CD4-positive, alpha-beta memory T cell (primary cell): ENCODE measurements around the gene RIC8B. TPM values are rescaled to one million over a fixed set of nuclear protein-coding genes. Genes with fewer than 3 reads are reported as not detected.

Experiments used
- CTCF ChIA-PET: fragments of 350-600 bp; sonication (Branson Sonifier 250); formaldehyde crosslinking; loops from one replicate; lab custom pipeline; 2021; ENCODE audit warnings: inconsistent platforms; ENCODE audit not compliant: partially characterized antibody; lab: Charles Lee
- POLR2A ChIA-PET: fragments of 350-600 bp; sonication (Branson Sonifier 250); formaldehyde crosslinking; loops from one replicate; lab custom pipeline; 2021; ENCODE audit not compliant: partially characterized antibody; lab: Charles Lee
- DNase-seq, 5 donors: peaks; one replicate each; pipeline versions ENCODE4 v3.0.0 to v3.0.0-alpha.2; 2020 to 2022; ENCODE audit warnings: mixed read lengths in 1 of 5
- H3K27ac ChIP-seq: one replicate; pipeline ENCODE4 v1.7.0; 2013; ENCODE audit warnings: low read depth, low read length
- H3K27me3 ChIP-seq: 2 replicates; pipeline ENCODE4 v1.7.0; 2013; ENCODE audit warnings: mild to moderate bottlenecking, low read length, moderate library complexity; ENCODE audit not compliant: insufficient read depth
- H3K36me3 ChIP-seq: 2 replicates; pipeline ENCODE4 v1.7.0; 2013; ENCODE audit warnings: mild to moderate bottlenecking, low read length, moderate library complexity; ENCODE audit not compliant: insufficient read depth
- H3K4me1 ChIP-seq: 2 replicates; pipeline ENCODE4 v1.7.0; 2013; ENCODE audit warnings: mild to moderate bottlenecking, low read length, moderate library complexity; ENCODE audit not compliant: insufficient read depth
- H3K4me3 ChIP-seq, 2 donors: one replicate each; pipeline ENCODE4 v1.7.0; 2013; ENCODE audit warnings: low read length in 2 of 2, mild to moderate bottlenecking in 1 of 2
- H3K9me3 ChIP-seq, 2 donors: one replicate each; pipeline ENCODE4 v1.7.0; 2013; ENCODE audit warnings: low read length in 2 of 2, control low read depth in 1 of 2; ENCODE audit not compliant: control insufficient read depth in 1 of 2
- H3K27ac Mint-ChIP-seq, 7 donors: one replicate each; pipeline ENCODE4 v1.8.0; 2020 to 2021; ENCODE audit warnings: mixed read lengths in 7 of 7, mild to moderate bottlenecking in 6 of 7, inconsistent platforms in 3 of 7, moderate library complexity in 3 of 7
- H3K27me3 Mint-ChIP-seq, 2 donors: one replicate each; pipeline ENCODE4 v1.8.0; 2020 to 2021; ENCODE audit warnings: mixed read lengths in 2 of 2
- H3K36me3 Mint-ChIP-seq, 2 donors: one replicate each; pipeline ENCODE4 v1.8.0; 2020 to 2021; ENCODE audit warnings: mixed read lengths in 2 of 2, inconsistent platforms in 1 of 2, mild to moderate bottlenecking in 1 of 2
- H3K4me1 Mint-ChIP-seq, 4 donors: one replicate each; pipeline ENCODE4 v1.8.0; 2020 to 2021; ENCODE audit warnings: mixed read lengths in 4 of 4, mild to moderate bottlenecking in 1 of 4
- H3K4me3 Mint-ChIP-seq, 8 donors: one replicate each; pipeline ENCODE4 v1.8.0; 2020 to 2021; ENCODE audit warnings: mixed read lengths in 8 of 8, mild to moderate bottlenecking in 7 of 8, moderate library complexity in 6 of 8, inconsistent platforms in 3 of 8
- H3K9me3 Mint-ChIP-seq, 8 donors: one replicate each; pipeline ENCODE4 v1.8.0; 2020 to 2021; ENCODE audit warnings: mixed read lengths in 8 of 8, mild to moderate bottlenecking in 5 of 8, inconsistent platforms in 3 of 8, moderate library complexity in 1 of 8
- intact Hi-C: fragments of 100-400 bp; cut with micrococcal nuclease; formaldehyde crosslinking; loops from one replicate; pipeline ENCODE4 v1.15.1; 2023
- polyA plus RNA-seq, 2 donors: library from polyadenylated mRNA; unstranded; fragments of 300-500 nt; fragmentation: Illumina TruSeq; gene quantifications; one replicate each; pipeline ENCODE4 v1.2.3, GENCODE V29; 2021
- total RNA-seq, 2 experiments: library from RNA; stranded (reverse); gene quantifications; one replicate each; pipeline ENCODE4 v1.2.3, GENCODE V29; 2021

The RIC8B gene
- total and polyA plus RNA-seq, 4 experiments from 2014 or later, result 8.4 to 25.0 (median 16.6) TPM

DNA sequence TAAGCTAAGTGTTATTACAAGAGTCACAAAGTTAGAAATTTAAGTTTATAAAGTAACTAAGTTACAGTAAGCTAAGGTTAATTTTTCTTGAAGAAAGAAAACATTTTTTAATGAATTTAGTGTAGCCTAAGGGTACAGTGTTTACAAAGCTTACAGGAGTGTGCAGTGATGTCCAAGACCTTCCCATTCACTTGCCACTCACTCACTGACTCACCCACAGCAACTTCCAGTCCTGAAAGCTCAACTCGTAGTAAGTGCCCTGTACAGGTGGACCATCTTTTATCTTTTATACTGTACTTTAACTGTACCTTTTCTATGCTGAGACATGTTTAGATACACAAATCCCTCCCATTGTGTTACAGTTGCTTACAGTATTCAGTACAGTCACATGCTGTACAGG lies 120.3 kb downstream of the RIC8B start:
- peak overlapping the region in 1 of 7 donors; percentile 44 for H3K27ac Mint-ChIP-seq
- H3K4me1 Mint-ChIP-seq, result peaks cover 3 to 14% (median 7%) of the 10 kb centered on the region in 4 donors
- no peak overlapping the region for H3K4me3 Mint-ChIP-seq
- no peak for DNase-seq
- ChIA-PET CTCF (interaction anchor here (0.7 to 1.3 kb wide), 3 partner anchors 8 to 23 kb away, joined by 3 read pairs; no protein-coding TSS in a partner anchor), POLR2A (no interaction called here)
- peaks cover 0 to 2% (median 0%) of the 10 kb centered on the region in 8 donors for H3K9me3 Mint-ChIP-seq
- Histone ChIP-seq H3K27ac (no peak overlapping the region), H3K9me3 (no peaks in the 10 kb centered on the region), H3K27me3 (no peaks in the 10 kb centered on the region), H3K36me3 (no peaks in the 10 kb centered on the region), H3K4me1 (peaks cover 6% of the 10 kb centered on the region), H3K4me3 (no peak overlapping the region)
- peaks cover 0 to 2% of the 10 kb centered on the region in 2 donors for H3K36me3 Mint-ChIP-seq
- intact Hi-C loops, result no loop called here
- H3K27me3 Mint-ChIP-seq, result no peaks in the 10 kb centered on the region

DNA sequence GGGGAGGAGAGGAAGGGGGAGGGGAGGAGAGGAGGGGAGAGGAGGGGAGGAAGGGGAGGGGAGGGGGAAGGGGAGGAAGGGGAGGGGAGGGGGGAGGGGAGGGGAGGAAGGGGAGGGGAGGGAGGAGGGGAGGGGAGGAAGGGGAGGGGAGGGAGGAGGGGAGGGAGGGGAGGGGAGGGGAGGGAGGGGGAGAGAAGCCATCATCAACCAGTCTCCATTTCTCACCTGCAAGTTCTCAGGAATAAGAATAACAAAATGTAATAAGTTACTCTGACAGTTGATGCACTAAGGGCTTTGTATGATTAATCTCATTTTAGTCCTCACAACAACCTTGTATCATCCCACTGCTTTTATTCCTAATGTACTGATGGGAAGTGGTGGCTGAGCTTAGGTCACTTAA lies 122.1 kb downstream of the RIC8B start:
- no peak overlapping the region for H3K27ac ChIP-seq
- H3K9me3 Mint-ChIP-seq, result peaks cover 0 to 2% (median 0%) of the 10 kb centered on the region in 8 donors
- no peaks in the 10 kb centered on the region for H3K36me3 ChIP-seq
- CTCF ChIA-PET, result interaction anchor here (0.6 kb wide), 1 partner anchor 10 kb away, joined by 3 read pairs; no protein-coding TSS in a partner anchor
- DNase-seq, result no peak
- peak overlapping the region in 2 of 7 donors; percentile 29 to 55 for H3K27ac Mint-ChIP-seq
- H3K4me3 ChIP-seq, result no peak overlapping the region
- peaks cover 6% of the 10 kb centered on the region for H3K4me1 ChIP-seq
- peaks cover 3 to 14% (median 7%) of the 10 kb centered on the region in 4 donors for H3K4me1 Mint-ChIP-seq
- POLR2A ChIA-PET, result no interaction called here
- no peaks in the 10 kb centered on the region for H3K27me3 ChIP-seq
- no peaks in the 10 kb centered on the region for H3K36me3 Mint-ChIP-seq
- intact Hi-C loops, result no loop called here
- no peak overlapping the region for H3K4me3 Mint-ChIP-seq
- H3K9me3 ChIP-seq, result no peaks in the 10 kb centered on the region
- no peaks in the 10 kb centered on the region for H3K27me3 Mint-ChIP-seq

- Histone ChIP-seq H3K36me3 (no peaks in the 10 kb centered on the region), H3K27ac (no peak overlapping the region), H3K4me3 (no peak overlapping the region), H3K4me1 (peaks cover 6% of the 10 kb centered on the region), H3K27me3 (no peaks in the 10 kb centered on the region), H3K9me3 (no peaks in the 10 kb centered on the region)
- Mint-ChIP-seq H3K27me3 (peaks cover 0 to 2% of the 10 kb centered on the region in 2 donors), H3K4me3 (no peak overlapping the region), H3K27ac (peak overlapping the region in 2 of 7 donors; percentile 29 to 55), H3K4me1 (peaks cover 3 to 14% (median 7%) of the 10 kb centered on the region in 4 donors), H3K36me3 (no peaks in the 10 kb centered on the region), H3K9me3 (peaks cover 0 to 2% (median 0%) of the 10 kb centered on the region in 8 donors)
- POLR2A ChIA-PET, result no interaction called here
- no peak for DNase-seq
- intact Hi-C loops, result no loop called here
- CTCF ChIA-PET, result interaction anchor here (0.6 kb wide), 1 partner anchor 11 kb away, joined by 3 read pairs; no protein-coding TSS in a partner anchor
Observed at GRCh38 chr12:106897082-106897481, 122.6 kb downstream of the RIC8B start.

DNA sequence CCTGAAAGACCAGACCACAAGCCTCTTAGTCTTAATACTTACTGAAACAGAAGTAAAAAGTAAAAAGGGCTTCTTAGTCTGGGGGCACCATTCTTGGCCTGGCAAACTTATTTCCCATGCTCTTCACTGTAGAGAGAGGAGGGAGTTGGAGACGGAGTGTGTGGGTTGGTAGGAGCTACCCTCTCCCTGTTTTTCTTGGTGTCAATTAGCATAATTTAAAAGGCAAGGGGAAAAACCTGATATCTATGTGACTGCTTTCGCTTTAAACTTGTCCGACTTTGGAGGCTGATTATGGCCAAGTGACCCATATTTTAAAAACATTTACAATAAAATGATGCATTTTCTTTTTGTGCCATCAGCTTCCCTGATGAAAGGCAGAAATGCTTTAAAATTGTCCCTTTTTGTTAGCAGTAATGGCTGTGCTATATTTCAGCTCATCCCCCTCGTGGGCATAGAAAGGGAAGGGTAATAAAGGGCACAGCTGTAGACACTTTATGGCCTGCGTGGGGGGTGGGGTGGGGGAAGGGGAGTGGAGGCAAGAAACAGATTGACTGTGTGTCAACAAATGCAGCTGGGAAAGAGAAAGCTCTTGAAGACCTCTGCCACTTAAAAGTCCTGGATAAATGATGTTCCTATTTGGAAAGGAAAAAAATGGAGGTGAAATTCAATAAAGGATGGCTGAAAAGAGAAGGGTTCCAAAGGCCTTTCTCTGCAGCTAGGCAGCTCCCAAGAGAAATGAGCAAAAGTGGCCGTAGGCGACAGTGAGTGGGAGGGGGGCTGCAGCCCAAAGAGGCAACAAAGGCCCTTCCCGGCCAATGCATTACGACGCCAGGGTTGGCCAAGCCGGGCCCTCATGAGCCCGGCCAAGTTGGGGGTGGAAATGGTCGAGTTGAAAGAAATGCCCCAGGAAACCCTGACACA lies 123.8 kb downstream of the RIC8B start:
- POLR2A ChIA-PET, result no interaction called here
- H3K36me3 Mint-ChIP-seq, result no peaks in the 10 kb centered on the region
- CTCF ChIA-PET, result no interaction called here
- intact Hi-C loops, result no loop called here
- Histone ChIP-seq H3K9me3 (no peaks in the 10 kb centered on the region), H3K27me3 (peaks cover 5% of the 10 kb centered on the region), H3K27ac (no peak overlapping the region), H3K36me3 (no peaks in the 10 kb centered on the region), H3K4me3 (no peak overlapping the region), H3K4me1 (peaks cover 9% of the 10 kb centered on the region)
- peaks cover 7 to 10% of the 10 kb centered on the region in 2 donors for H3K27me3 Mint-ChIP-seq
- DNase-seq, result no peak
- peak overlapping the region in 1 of 7 donors; percentile 34 for H3K27ac Mint-ChIP-seq
- no peak overlapping the region for H3K4me3 Mint-ChIP-seq
- H3K4me1 Mint-ChIP-seq, result peaks cover 3 to 14% (median 12%) of the 10 kb centered on the region in 4 donors
- peaks cover 0 to 2% (median 0%) of the 10 kb centered on the region in 8 donors for H3K9me3 Mint-ChIP-seq

DNA sequence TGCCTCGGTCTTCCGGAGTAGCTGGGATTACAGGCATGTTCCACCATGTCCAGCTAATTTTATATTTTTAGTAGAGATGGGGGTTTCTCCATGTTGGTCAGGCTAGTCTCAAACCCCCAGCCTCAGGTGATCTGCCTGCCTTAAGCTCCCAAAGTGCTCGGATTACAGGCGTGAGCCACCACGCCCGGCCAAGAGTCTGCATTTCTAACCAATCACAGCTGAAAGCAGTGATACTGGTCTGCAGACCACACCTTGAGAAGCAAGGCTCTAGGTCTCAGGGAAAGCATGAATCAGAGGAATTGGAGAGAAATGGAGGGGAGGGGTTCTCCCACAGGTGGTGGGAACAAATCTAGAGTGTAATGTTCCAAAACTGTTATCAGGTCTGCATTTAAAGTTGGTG lies 126.1 kb downstream of the RIC8B start:
- Mint-ChIP-seq H3K4me3 (no peak overlapping the region), H3K27me3 (peaks cover 7 to 15% of the 10 kb centered on the region in 2 donors), H3K4me1 (peaks cover 3 to 18% (median 12%) of the 10 kb centered on the region in 4 donors), H3K36me3 (no peaks in the 10 kb centered on the region), H3K9me3 (peaks cover 0 to 2% (median 0%) of the 10 kb centered on the region in 8 donors), H3K27ac (no peak overlapping the region)
- ChIA-PET POLR2A (no interaction called here), CTCF (no interaction called here)
- no peak for DNase-seq
- Histone ChIP-seq H3K27me3 (peaks cover 8% of the 10 kb centered on the region), H3K36me3 (no peaks in the 10 kb centered on the region), H3K9me3 (no peaks in the 10 kb centered on the region), H3K4me3 (no peak overlapping the region), H3K4me1 (peaks cover 14% of the 10 kb centered on the region), H3K27ac (no peak overlapping the region)
- intact Hi-C loops, result no loop called here

- Histone ChIP-seq H3K9me3 (no peaks in the 10 kb centered on the region), H3K27me3 (peaks cover 8% of the 10 kb centered on the region), H3K4me3 (no peak overlapping the region), H3K36me3 (no peaks in the 10 kb centered on the region), H3K4me1 (peaks cover 9% of the 10 kb centered on the region), H3K27ac (no peak overlapping the region)
- DNase-seq, result no peak
- Mint-ChIP-seq H3K9me3 (no peaks in the 10 kb centered on the region), H3K4me1 (peaks cover 1 to 11% (median 7%) of the 10 kb centered on the region in 4 donors), H3K36me3 (no peaks in the 10 kb centered on the region), H3K4me3 (no peak overlapping the region), H3K27me3 (peaks cover 7 to 15% of the 10 kb centered on the region in 2 donors), H3K27ac (no peak overlapping the region)
- CTCF ChIA-PET, result no interaction called here
- POLR2A ChIA-PET, result no interaction called here
- intact Hi-C loops, result no loop called here
Observed at GRCh38 chr12:106901276-106901675, 126.8 kb downstream of the RIC8B start.

DNA sequence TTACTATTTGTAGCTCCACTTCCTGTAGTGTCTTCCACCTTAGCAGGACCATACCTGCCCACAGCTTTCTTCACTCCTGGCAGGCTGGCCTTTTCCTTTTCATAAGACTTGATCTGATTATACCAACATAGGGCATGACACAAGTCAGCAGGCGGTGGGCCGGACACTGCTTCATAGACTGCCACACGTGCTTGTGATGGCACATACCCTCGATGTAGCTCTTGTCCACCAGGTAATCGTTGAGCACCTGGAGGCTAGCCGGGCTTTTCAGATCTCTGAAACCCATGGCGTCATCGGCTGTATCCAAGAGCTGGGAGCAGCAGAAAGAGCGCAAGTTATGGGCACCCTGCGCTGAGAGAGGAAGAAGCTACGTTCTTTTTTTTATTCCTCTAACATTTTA lies 127.6 kb downstream of the RIC8B start:
- no peak for DNase-seq
- H3K9me3 Mint-ChIP-seq, result peaks cover 0 to 2% (median 0%) of the 10 kb centered on the region in 8 donors
- Histone ChIP-seq H3K4me3 (no peak overlapping the region), H3K27me3 (peaks cover 8% of the 10 kb centered on the region), H3K9me3 (no peaks in the 10 kb centered on the region), H3K27ac (no peak overlapping the region), H3K4me1 (peaks cover 9% of the 10 kb centered on the region), H3K36me3 (no peaks in the 10 kb centered on the region)
- intact Hi-C loops, result no loop called here
- peaks cover 7 to 15% of the 10 kb centered on the region in 2 donors for H3K27me3 Mint-ChIP-seq
- peaks cover 2 to 10% (median 4%) of the 10 kb centered on the region in 4 donors for H3K4me1 Mint-ChIP-seq
- CTCF ChIA-PET, result interaction anchor here (0.9 to 1.9 kb wide), 3 partner anchors 9 to 203 kb away, joined by 3 to 5 read pairs (median 4); no protein-coding TSS in a partner anchor
- POLR2A ChIA-PET, result no interaction called here
- H3K36me3 Mint-ChIP-seq, result no peaks in the 10 kb centered on the region
- no peak overlapping the region for H3K27ac Mint-ChIP-seq
- H3K4me3 Mint-ChIP-seq, result peak overlapping the region in 1 of 8 donors; percentile 9
